ENCODE data around the gene CARHSP1.

DNA sequence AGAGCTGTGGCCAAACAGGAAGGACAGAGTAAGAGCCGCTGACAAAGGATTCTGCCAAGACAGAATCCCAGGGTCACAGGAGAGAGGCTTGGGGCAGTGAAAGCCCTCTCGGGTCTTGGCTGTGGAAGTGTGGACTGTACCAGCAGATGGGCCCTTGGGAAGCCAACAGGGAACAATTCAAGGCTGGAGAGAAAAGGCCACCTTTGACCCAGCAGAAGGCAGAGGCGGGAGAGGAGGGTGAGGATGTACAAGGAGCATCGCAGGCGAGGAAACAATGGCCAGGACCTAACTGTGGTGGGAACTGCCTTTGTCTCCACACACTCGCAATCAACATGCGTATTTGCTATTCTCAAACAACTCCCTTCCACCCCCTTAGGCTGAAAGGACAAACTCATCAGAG lies 15.7 kb downstream of the CARHSP1 start:
- no peak for TF ChIP-seq POLR2AphosphoS5 (IDR thresholded peaks at IDR 0.05; ENCODE audit: borderline replicate concordance, low read depth, low read length)
- TF ChIP-seq EZH2 (IDR thresholded peaks at IDR 0.05): no peak

Data from SK-N-MC (cell line).